ENCODE measurements around the gene ACIN1. TPM values are rescaled to one million over a fixed set of nuclear protein-coding genes. Genes with fewer than 3 reads are reported as not detected.

The ACIN1 gene
- total RNA-seq, 1 donor from 2014 or later: 458 TPM

GRCh38 chr14:23106747-23107045 is 11.8 kb upstream of the ACIN1 start:
- Mint-ChIP-seq H3K27me3 (peaks cover 14% of the 10 kb centered on the region), H3K36me3 (ENCODE audit: insufficient read depth) (no peaks in the 10 kb centered on the region), H3K27ac (peak overlapping the region; percentile 64), H3K4me3 (ENCODE audit: low read depth) (no peak overlapping the region), H3K9me3 (ENCODE audit: low read depth) (no peaks in the 10 kb centered on the region), H3K4me1 (ENCODE audit: low read depth) (peaks cover 12% of the 10 kb centered on the region)
- no peak for TF ChIP-seq CTCF (IDR thresholded peaks at IDR 0.05; ENCODE audit: unreplicated experiment)
- DNase-seq (ENCODE audit: low spot score, unreplicated experiment): no peak

- Mint-ChIP-seq H3K4me3 (ENCODE audit: low read depth) (no peak overlapping the region), H3K27ac (no peak overlapping the region)
Observed at GRCh38 chr14:23105348-23105824, 10.4 kb upstream of the ACIN1 start.

GRCh38 chr14:23104591-23105347 is 9.8 kb upstream of the ACIN1 start, which contains the start of gene CIROP:
Gene CIROP (minus strand): TSS chr14:23104989. CDS start chr14:23104920, 69 bp downstream.
- Mint-ChIP-seq H3K27ac (peak within 1 kb of the TSS; percentile 44), H3K27me3 (peaks cover 14% of the 10 kb centered on the region), H3K9me3 (ENCODE audit: low read depth) (no peaks in the 10 kb centered on the region), H3K4me3 (ENCODE audit: low read depth) (no peak within 1 kb of the TSS), H3K4me1 (ENCODE audit: low read depth) (peaks cover 12% of the 10 kb centered on the region), H3K36me3 (ENCODE audit: insufficient read depth) (no peaks in the 10 kb centered on the region)
- no peak for TF ChIP-seq CTCF (IDR thresholded peaks at IDR 0.05; ENCODE audit: unreplicated experiment)
- no peak for DNase-seq (ENCODE audit: low spot score, unreplicated experiment)

More at GRCh38 chr14:23105348-23105824, 10.4 kb upstream of the ACIN1 start:
- TF ChIP-seq CTCF (IDR thresholded peaks at IDR 0.05; ENCODE audit: unreplicated experiment): no peak
- H3K27me3 Mint-ChIP-seq: peaks cover 14% of the 10 kb centered on the region
- H3K9me3 Mint-ChIP-seq (ENCODE audit: low read depth): no peaks in the 10 kb centered on the region
- no peak for DNase-seq (ENCODE audit: low spot score, unreplicated experiment)
- H3K4me1 Mint-ChIP-seq (ENCODE audit: low read depth): peaks cover 12% of the 10 kb centered on the region
- no peaks in the 10 kb centered on the region for H3K36me3 Mint-ChIP-seq (ENCODE audit: insufficient read depth)

- H3K27ac Mint-ChIP-seq: peak overlapping the region; percentile 8
- no peak for DNase-seq (ENCODE audit: low spot score, unreplicated experiment)
- peaks cover 14% of the 10 kb centered on the region for H3K27me3 Mint-ChIP-seq
- peaks cover 12% of the 10 kb centered on the region for H3K4me1 Mint-ChIP-seq (ENCODE audit: low read depth)
- H3K4me3 Mint-ChIP-seq (ENCODE audit: low read depth): no peak overlapping the region
- H3K9me3 Mint-ChIP-seq (ENCODE audit: low read depth): no peaks in the 10 kb centered on the region
- TF ChIP-seq CTCF (IDR thresholded peaks at IDR 0.05; ENCODE audit: unreplicated experiment): no peak
- no peaks in the 10 kb centered on the region for H3K36me3 Mint-ChIP-seq (ENCODE audit: insufficient read depth)
Observed at GRCh38 chr14:23104070-23104590, 9.2 kb upstream of the ACIN1 start.

GRCh38 chr14:23103581-23103980 is 8.6 kb upstream of the ACIN1 start:
- no peak for TF ChIP-seq CTCF (IDR thresholded peaks at IDR 0.05; ENCODE audit: unreplicated experiment)
- Mint-ChIP-seq H3K4me3 (ENCODE audit: low read depth) (no peak overlapping the region), H3K27ac (no peak overlapping the region), H3K36me3 (ENCODE audit: insufficient read depth) (no peaks in the 10 kb centered on the region), H3K9me3 (ENCODE audit: low read depth) (no peaks in the 10 kb centered on the region), H3K27me3 (peaks cover 14% of the 10 kb centered on the region), H3K4me1 (ENCODE audit: low read depth) (peaks cover 12% of the 10 kb centered on the region)
- DNase-seq (ENCODE audit: low spot score, unreplicated experiment): no peak
